ENCODE results near the gene SLC25A17.
"Not testable (repeated sequence)": the region's sequence is repeated elsewhere in the genome, so short reads cannot be mapped to it uniquely, and the experiment has no call there.

The SLC25A17 gene

DNA sequence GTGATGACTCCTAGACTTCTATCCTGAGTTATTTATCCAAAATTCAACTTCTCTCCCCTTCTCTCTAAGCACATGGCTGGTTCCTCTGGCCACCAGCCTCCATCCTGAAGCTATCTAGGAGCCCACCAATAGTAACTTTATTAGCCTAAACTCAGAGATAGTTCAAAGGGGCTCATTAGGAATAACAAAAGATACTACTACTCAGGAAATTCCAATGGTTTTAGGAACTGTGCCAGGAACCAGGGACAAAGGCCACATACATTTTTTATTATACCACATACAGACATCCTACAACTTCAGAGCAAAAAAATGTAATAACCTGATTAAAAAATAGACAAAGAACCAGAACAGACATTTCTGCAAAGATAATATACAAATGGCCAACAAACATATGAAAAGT is 27.9 kb downstream of the SLC25A17 start:
- H3K4me3 ChIP-seq (ENCODE audit: low read depth in 1 of 2, low read length in 2 of 2), result no peak overlapping the region
- no peaks in the 10 kb centered on the region for H3K27me3 ChIP-seq (ENCODE audit: low read depth, low read length)
- no peaks in the 10 kb centered on the region for H3K4me1 ChIP-seq (ENCODE audit: control insufficient read depth in 1 of 2, insufficient read depth in 2 of 2, low read length in 2 of 2)
- H3K9me3 ChIP-seq (ENCODE audit: control insufficient read depth in 1 of 2, low read length in 2 of 2), result no peaks in the 10 kb centered on the region
- no peak overlapping the region for H3K27ac ChIP-seq (ENCODE audit: low read length)
- peaks cover 5 to 18% of the 10 kb centered on the region in 2 donors for H3K36me3 ChIP-seq (ENCODE audit: control insufficient read depth in 1 of 2, insufficient read depth in 2 of 2, low read length in 2 of 2)

- Histone ChIP-seq H3K9me3 (ENCODE audit: control insufficient read depth in 1 of 2, low read length in 2 of 2) (no peaks in the 10 kb centered on the region), H3K4me1 (ENCODE audit: control insufficient read depth in 1 of 2, insufficient read depth in 2 of 2, low read length in 2 of 2) (no peaks in the 10 kb centered on the region), H3K4me3 (ENCODE audit: low read depth in 1 of 2, low read length in 2 of 2) (no peak overlapping the region), H3K27me3 (ENCODE audit: low read depth, low read length) (no peaks in the 10 kb centered on the region), H3K36me3 (ENCODE audit: control insufficient read depth in 1 of 2, insufficient read depth in 2 of 2, low read length in 2 of 2) (peaks cover 5 to 18% of the 10 kb centered on the region in 2 donors), H3K27ac (ENCODE audit: low read length) (no peak overlapping the region)
Measured at GRCh38 chr22:40789131-40789530, 30.0 kb downstream of the SLC25A17 start.

GRCh38 chr22:40782521-40782920 is 36.6 kb downstream of the SLC25A17 start:
- Histone ChIP-seq H3K36me3 (ENCODE audit: control insufficient read depth in 1 of 2, insufficient read depth in 2 of 2, low read length in 2 of 2) (peaks cover 14 to 20% of the 10 kb centered on the region in 2 donors), H3K27me3 (ENCODE audit: low read depth, low read length) (no peaks in the 10 kb centered on the region), H3K9me3 (ENCODE audit: control insufficient read depth in 1 of 2, low read length in 2 of 2) (no peaks in the 10 kb centered on the region), H3K27ac (ENCODE audit: low read length) (no peak overlapping the region), H3K4me3 (ENCODE audit: low read depth in 1 of 2, low read length in 2 of 2) (no peak overlapping the region), H3K4me1 (ENCODE audit: control insufficient read depth in 1 of 2, insufficient read depth in 2 of 2, low read length in 2 of 2) (no peaks in the 10 kb centered on the region)

- not testable (repeated sequence) for H3K27ac ChIP-seq (ENCODE audit: low read length); H3K4me1 ChIP-seq (ENCODE audit: control insufficient read depth in 1 of 2, insufficient read depth in 2 of 2, low read length in 2 of 2); H3K27me3 ChIP-seq (ENCODE audit: low read depth, low read length); H3K4me3 ChIP-seq (ENCODE audit: low read depth in 1 of 2, low read length in 2 of 2); H3K9me3 ChIP-seq (ENCODE audit: control insufficient read depth in 1 of 2, low read length in 2 of 2)
- peaks cover 15 to 19% of the 10 kb centered on the region in 2 donors for H3K36me3 ChIP-seq (ENCODE audit: control insufficient read depth in 1 of 2, insufficient read depth in 2 of 2, low read length in 2 of 2)
Measured at GRCh38 chr22:40781749-40782148, 37.4 kb downstream of the SLC25A17 start.

DNA sequence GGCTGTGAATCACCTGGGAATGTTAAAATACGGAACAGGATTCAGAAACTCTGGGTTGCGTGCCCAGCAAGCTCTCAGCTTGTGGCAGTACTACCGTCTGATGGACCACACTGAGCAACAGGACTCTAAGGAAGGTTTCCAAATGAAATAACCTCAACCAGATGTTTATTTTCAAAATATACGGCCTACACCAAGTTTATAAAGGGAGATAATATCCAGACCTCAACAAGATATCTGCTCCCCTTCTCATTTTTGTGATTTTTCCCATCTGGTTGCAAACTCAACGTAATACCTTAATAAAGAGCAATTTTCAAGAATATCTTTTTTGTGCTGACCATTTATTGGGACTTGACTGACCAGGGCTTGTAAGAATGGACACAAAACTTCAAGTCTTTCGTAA is 49.4 kb downstream of the SLC25A17 start:
- peaks cover 18 to 25% of the 10 kb centered on the region in 2 donors for H3K36me3 ChIP-seq (ENCODE audit: control insufficient read depth in 1 of 2, insufficient read depth in 2 of 2, low read length in 2 of 2)
- H3K4me3 ChIP-seq (ENCODE audit: low read depth in 1 of 2, low read length in 2 of 2), result no peak overlapping the region
- no peaks in the 10 kb centered on the region for H3K9me3 ChIP-seq (ENCODE audit: control insufficient read depth in 1 of 2, low read length in 2 of 2)
- H3K27me3 ChIP-seq (ENCODE audit: low read depth, low read length), result no peaks in the 10 kb centered on the region
- H3K4me1 ChIP-seq (ENCODE audit: control insufficient read depth in 1 of 2, insufficient read depth in 2 of 2, low read length in 2 of 2), result no peaks in the 10 kb centered on the region
- H3K27ac ChIP-seq (ENCODE audit: low read length), result no peak overlapping the region

GRCh38 chr22:40768206-40768605 is 50.9 kb downstream of the SLC25A17 start:
- H3K9me3 ChIP-seq (ENCODE audit: control insufficient read depth in 1 of 2, low read length in 2 of 2), result no peaks in the 10 kb centered on the region
- no peak overlapping the region for H3K27ac ChIP-seq (ENCODE audit: low read length)
- no peaks in the 10 kb centered on the region for H3K4me1 ChIP-seq (ENCODE audit: control insufficient read depth in 1 of 2, insufficient read depth in 2 of 2, low read length in 2 of 2)
- H3K4me3 ChIP-seq (ENCODE audit: low read depth in 1 of 2, low read length in 2 of 2), result no peak overlapping the region
- H3K36me3 ChIP-seq (ENCODE audit: control insufficient read depth in 1 of 2, insufficient read depth in 2 of 2, low read length in 2 of 2), result peaks cover 11 to 17% of the 10 kb centered on the region in 2 donors
- no peaks in the 10 kb centered on the region for H3K27me3 ChIP-seq (ENCODE audit: low read depth, low read length)

DNA sequence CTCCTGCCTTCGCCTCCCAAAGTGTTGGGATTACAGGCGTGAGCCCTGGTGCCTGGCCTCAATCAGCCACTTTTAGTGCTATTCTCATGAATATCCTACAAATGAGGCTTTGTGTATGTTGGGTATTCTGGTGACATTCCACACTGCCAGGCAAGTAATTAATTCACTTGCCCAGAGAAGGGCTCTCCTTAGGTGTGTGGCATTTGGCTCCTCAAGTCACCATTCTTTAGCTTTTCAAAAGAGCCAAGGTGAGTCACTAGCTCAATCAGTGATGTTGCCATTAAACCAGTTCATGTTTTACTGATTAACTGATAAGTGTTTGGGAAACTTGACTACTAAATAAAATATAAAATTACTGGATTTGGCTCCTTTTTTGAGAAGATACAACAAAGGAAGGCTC is 52.2 kb downstream of the SLC25A17 start:
- no peaks in the 10 kb centered on the region for H3K9me3 ChIP-seq (ENCODE audit: control insufficient read depth in 1 of 2, low read length in 2 of 2)
- H3K4me1 ChIP-seq (ENCODE audit: control insufficient read depth in 1 of 2, insufficient read depth in 2 of 2, low read length in 2 of 2), result no peaks in the 10 kb centered on the region
- H3K4me3 ChIP-seq (ENCODE audit: low read depth in 1 of 2, low read length in 2 of 2), result no peak overlapping the region
- H3K36me3 ChIP-seq (ENCODE audit: control insufficient read depth in 1 of 2, insufficient read depth in 2 of 2, low read length in 2 of 2), result peaks cover 11 to 16% of the 10 kb centered on the region in 2 donors
- no peak overlapping the region for H3K27ac ChIP-seq (ENCODE audit: low read length)
- H3K27me3 ChIP-seq (ENCODE audit: low read depth, low read length), result no peaks in the 10 kb centered on the region

- Histone ChIP-seq H3K36me3 (ENCODE audit: control insufficient read depth in 1 of 2, insufficient read depth in 2 of 2, low read length in 2 of 2) (peaks cover 0 to 7% of the 10 kb centered on the region in 2 donors), H3K4me3 (ENCODE audit: low read depth in 1 of 2, low read length in 2 of 2) (no peak overlapping the region), H3K27ac (ENCODE audit: low read length) (no peak overlapping the region), H3K4me1 (ENCODE audit: control insufficient read depth in 1 of 2, insufficient read depth in 2 of 2, low read length in 2 of 2) (peaks cover 0 to 3% of the 10 kb centered on the region in 2 donors), H3K27me3 (ENCODE audit: low read depth, low read length) (no peaks in the 10 kb centered on the region), H3K9me3 (ENCODE audit: control insufficient read depth in 1 of 2, low read length in 2 of 2) (no peaks in the 10 kb centered on the region)
Measured at GRCh38 chr22:40764763-40765441, 54.2 kb downstream of the SLC25A17 start.

DNA sequence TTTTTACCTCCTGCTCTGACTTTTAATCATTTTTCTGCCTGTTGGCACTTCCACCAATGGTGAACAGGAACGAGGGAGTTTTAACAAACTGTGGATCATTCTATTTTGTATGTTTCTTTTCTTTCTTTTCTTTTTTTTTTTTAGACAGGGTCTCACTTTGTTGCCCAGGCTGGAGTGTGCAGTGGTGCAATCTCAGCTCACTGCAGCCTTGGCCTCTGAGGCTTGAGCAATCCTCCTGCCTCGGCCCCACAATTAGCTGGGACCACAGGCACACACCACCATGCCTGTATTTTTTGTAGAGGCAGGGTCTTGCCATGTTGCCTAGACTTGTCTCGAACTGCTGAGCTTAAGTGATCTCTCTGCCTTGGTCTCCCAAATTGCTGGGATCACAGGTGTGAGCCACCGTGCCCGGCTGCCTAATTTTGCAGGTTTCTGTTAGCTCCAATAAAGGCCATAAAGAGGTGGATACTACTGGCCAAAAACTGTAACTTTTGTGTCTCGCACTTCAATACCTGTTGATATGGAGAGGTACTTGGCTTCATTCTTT is 59.8 kb downstream of the SLC25A17 start:
- Histone ChIP-seq H3K9me3 (ENCODE audit: control insufficient read depth in 1 of 2, low read length in 2 of 2) (no peaks in the 10 kb centered on the region), H3K36me3 (ENCODE audit: control insufficient read depth in 1 of 2, insufficient read depth in 2 of 2, low read length in 2 of 2) (no peaks in the 10 kb centered on the region), H3K4me3 (ENCODE audit: low read depth in 1 of 2, low read length in 2 of 2) (no peak overlapping the region), H3K27me3 (ENCODE audit: low read depth, low read length) (no peaks in the 10 kb centered on the region), H3K4me1 (ENCODE audit: control insufficient read depth in 1 of 2, insufficient read depth in 2 of 2, low read length in 2 of 2) (peaks cover 0 to 6% of the 10 kb centered on the region in 2 donors), H3K27ac (ENCODE audit: low read length) (no peak overlapping the region)

DNA sequence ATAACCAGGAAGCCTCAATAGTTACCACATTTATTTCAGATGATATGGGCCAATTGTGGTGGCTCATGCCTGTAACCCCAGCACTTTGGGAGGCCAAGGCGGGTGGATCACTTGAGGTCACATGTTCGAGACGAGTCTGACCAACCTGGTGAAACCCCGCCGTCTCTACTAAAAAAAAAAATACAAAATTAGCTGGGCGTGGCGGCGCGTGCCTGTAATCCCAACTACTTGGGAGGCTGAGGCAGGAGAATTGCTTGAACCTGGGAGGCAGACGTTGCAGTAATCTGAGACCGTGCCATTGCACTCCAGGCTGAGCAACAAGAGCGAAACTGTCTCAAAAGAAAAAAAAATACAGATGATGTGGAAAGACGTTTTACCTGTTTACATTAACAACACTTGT is 60.3 kb downstream of the SLC25A17 start:
- not testable (repeated sequence) for H3K36me3 ChIP-seq (ENCODE audit: control insufficient read depth in 1 of 2, insufficient read depth in 2 of 2, low read length in 2 of 2); H3K4me3 ChIP-seq (ENCODE audit: low read depth in 1 of 2, low read length in 2 of 2); H3K9me3 ChIP-seq (ENCODE audit: control insufficient read depth in 1 of 2, low read length in 2 of 2); H3K4me1 ChIP-seq (ENCODE audit: control insufficient read depth in 1 of 2, insufficient read depth in 2 of 2, low read length in 2 of 2); H3K27ac ChIP-seq (ENCODE audit: low read length); H3K27me3 ChIP-seq (ENCODE audit: low read depth, low read length)

- H3K27ac ChIP-seq (ENCODE audit: low read length), result no peak overlapping the region
- no peak overlapping the region for H3K4me3 ChIP-seq (ENCODE audit: low read depth in 1 of 2, low read length in 2 of 2)
- no peaks in the 10 kb centered on the region for H3K36me3 ChIP-seq (ENCODE audit: control insufficient read depth in 1 of 2, insufficient read depth in 2 of 2, low read length in 2 of 2)
- peaks cover 0 to 6% of the 10 kb centered on the region in 2 donors for H3K4me1 ChIP-seq (ENCODE audit: control insufficient read depth in 1 of 2, insufficient read depth in 2 of 2, low read length in 2 of 2)
- no peaks in the 10 kb centered on the region for H3K9me3 ChIP-seq (ENCODE audit: control insufficient read depth in 1 of 2, low read length in 2 of 2)
- no peaks in the 10 kb centered on the region for H3K27me3 ChIP-seq (ENCODE audit: low read depth, low read length)
Measured at GRCh38 chr22:40758390-40758789, 60.8 kb downstream of the SLC25A17 start.

DNA sequence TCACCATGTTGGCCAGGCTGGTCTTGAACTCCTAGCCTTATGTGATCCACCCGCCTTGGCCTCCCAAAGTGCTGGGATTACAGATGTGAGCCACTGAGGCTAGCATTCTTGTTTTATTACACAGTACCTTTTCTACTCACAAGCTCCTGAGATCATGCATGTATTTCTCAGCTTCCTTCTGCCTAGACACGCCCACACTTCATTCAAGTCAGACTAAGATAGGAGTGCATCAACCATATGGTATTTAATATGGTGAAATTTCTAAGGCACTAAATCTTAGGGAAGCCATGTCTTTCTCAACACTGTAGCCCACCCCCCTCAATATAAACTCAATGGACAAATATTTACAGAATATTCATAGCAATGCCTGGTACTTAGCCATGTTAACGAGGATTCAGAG is 62.1 kb downstream of the SLC25A17 start:
- no peaks in the 10 kb centered on the region for H3K9me3 ChIP-seq (ENCODE audit: control insufficient read depth in 1 of 2, low read length in 2 of 2)
- H3K27me3 ChIP-seq (ENCODE audit: low read depth, low read length), result no peaks in the 10 kb centered on the region
- H3K36me3 ChIP-seq (ENCODE audit: control insufficient read depth in 1 of 2, insufficient read depth in 2 of 2, low read length in 2 of 2), result no peaks in the 10 kb centered on the region
- H3K27ac ChIP-seq (ENCODE audit: low read length), result no peak overlapping the region
- H3K4me3 ChIP-seq (ENCODE audit: low read depth in 1 of 2, low read length in 2 of 2), result no peak overlapping the region
- peaks cover 0 to 6% of the 10 kb centered on the region in 2 donors for H3K4me1 ChIP-seq (ENCODE audit: control insufficient read depth in 1 of 2, insufficient read depth in 2 of 2, low read length in 2 of 2)

Data from muscle layer of duodenum (tissue), 2 donors.